ENCODE data around the gene USP28.

GRCh38 chr11:113873236-113873626, 2.1 kb downstream of the USP28 start:
- TF ChIP-seq CTCF (IDR thresholded peaks at IDR 0.05) (no peak), EZH2 (IDR thresholded peaks at IDR 0.05) (no peak), EZH2phosphoT487 (IDR thresholded peaks at IDR 0.05) (no peak)
